Peyer's patch (tissue), 4 donors: ENCODE data around the gene RNASE8. TPM values are rescaled to one million over a fixed set of nuclear protein-coding genes. Genes with fewer than 3 reads are reported as not detected.

Experiments used
- DNase-seq, 3 donors: peaks; one replicate each; pipeline ENCODE4 v3.0.0-alpha.2; 2017 to 2019
- H3K27ac ChIP-seq, 4 donors: fragments of 200-600 bp; sonication (generic); one replicate each; pipeline ENCODE4 v1.5.1; 2016 to 2019
- H3K27me3 ChIP-seq, 2 donors: fragments of 200-600 bp; sonication (generic); one replicate each; pipeline ENCODE4 v1.5.1; 2019
- H3K36me3 ChIP-seq, 3 donors: fragments of 200-600 bp; sonication (generic); one replicate each; pipeline ENCODE4 v1.5.1; 2016 to 2019
- H3K4me1 ChIP-seq, 4 donors: fragments of 200-600 bp; sonication (generic); one replicate each; pipeline ENCODE4 v1.5.1; 2016 to 2019
- H3K4me3 ChIP-seq, 4 donors: fragments of 200-600 bp; sonication (generic); 1 replicate in 3 of 4; 2 replicates in 1 of 4; pipeline ENCODE4 v1.5.1; 2016 to 2019; ENCODE audit warnings: mild to moderate bottlenecking in 1 of 4
- H3K9me3 ChIP-seq, 4 donors: fragments of 200-600 bp; sonication (generic); one replicate each; pipeline ENCODE4 v1.5.1; 2016 to 2019; ENCODE audit warnings: mild to moderate bottlenecking in 1 of 4
- POLR2A ChIP-seq, 2 donors: fragments of 450-650 bp; IDR thresholded peaks; one replicate each; pipeline ENCODE4 v1.5.1; 2017; ENCODE audit warnings: antibody characterized with exemption in 2 of 2, mild to moderate bottlenecking in 2 of 2, moderate library complexity in 2 of 2
- total RNA-seq, 4 donors: library from RNA; depleted of rRNA; stranded (reverse); fragments of >200 nt; gene quantifications; one replicate each; pipeline ENCODE4 v1.1.0, GENCODE V29; 2016
- TF ChIP-seq, protein P1 (sequence below), 6 experiments: fragments of 450-650 bp in 4 of 6; fragments of 200-600 bp in 2 of 6; sonication (generic) in 1 of 6; IDR thresholded peaks; one replicate each; pipeline ENCODE4 v1.5.1; 2017 to 2019; ENCODE audit warnings: antibody characterized with exemption in 6 of 6, mild to moderate bottlenecking in 3 of 6, moderate library complexity in 1 of 6

The RNASE8 gene
- total RNA-seq, 4 donors from 2014 or later = not detected

DNA sequence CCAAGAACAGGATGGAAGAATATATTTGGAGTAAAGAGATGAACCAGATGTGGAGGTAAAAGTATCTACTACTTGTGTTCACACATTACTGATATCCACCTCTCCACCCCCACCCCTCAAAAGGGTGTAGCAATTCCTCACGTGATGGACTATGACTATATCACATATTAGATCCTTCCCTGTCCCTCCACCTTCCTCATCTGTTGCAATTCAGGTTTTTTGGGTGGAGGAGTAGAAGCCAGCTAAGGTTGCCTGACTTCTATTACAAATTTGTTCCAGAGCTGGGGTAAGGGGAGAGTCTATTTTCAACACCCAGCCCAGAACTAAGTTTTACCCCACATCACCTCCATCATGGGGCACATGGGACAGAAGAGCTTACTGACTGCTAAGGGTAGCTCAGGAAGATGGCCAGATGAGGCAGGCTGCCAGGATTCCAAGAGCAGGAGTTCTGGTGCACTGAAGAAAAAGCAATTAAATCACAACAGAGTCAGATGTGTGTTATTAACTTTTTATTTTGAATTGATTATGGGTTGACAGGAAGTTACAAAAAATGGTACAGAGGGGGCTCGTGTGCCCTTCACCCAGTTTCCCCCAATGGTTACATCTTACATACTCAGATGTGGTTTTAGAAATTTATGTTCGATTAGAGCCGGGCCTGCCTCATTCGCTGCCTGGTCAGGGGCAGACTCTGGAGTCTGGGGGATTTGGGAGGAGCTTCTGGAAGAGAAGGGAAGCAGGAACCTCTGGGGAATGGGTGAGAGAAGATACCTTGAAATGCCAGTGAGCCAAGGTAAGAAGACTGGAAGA is 25.1 kb upstream of the RNASE8 start:
- Histone ChIP-seq H3K27ac (no peak overlapping the region), H3K9me3 (no peaks in the 10 kb centered on the region), H3K36me3 (no peaks in the 10 kb centered on the region), H3K4me1 (no peaks in the 10 kb centered on the region), H3K27me3 (no peaks in the 10 kb centered on the region), H3K4me3 (no peak overlapping the region)
- DNase-seq = no peak
- TF ChIP-seq, protein P1, sequence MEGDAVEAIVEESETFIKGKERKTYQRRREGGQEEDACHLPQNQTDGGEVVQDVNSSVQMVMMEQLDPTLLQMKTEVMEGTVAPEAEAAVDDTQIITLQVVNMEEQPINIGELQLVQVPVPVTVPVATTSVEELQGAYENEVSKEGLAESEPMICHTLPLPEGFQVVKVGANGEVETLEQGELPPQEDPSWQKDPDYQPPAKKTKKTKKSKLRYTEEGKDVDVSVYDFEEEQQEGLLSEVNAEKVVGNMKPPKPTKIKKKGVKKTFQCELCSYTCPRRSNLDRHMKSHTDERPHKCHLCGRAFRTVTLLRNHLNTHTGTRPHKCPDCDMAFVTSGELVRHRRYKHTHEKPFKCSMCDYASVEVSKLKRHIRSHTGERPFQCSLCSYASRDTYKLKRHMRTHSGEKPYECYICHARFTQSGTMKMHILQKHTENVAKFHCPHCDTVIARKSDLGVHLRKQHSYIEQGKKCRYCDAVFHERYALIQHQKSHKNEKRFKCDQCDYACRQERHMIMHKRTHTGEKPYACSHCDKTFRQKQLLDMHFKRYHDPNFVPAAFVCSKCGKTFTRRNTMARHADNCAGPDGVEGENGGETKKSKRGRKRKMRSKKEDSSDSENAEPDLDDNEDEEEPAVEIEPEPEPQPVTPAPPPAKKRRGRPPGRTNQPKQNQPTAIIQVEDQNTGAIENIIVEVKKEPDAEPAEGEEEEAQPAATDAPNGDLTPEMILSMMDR (IDR thresholded peaks at IDR 0.05) = no peak
- TF ChIP-seq POLR2A (IDR thresholded peaks at IDR 0.05) = no peak

DNA sequence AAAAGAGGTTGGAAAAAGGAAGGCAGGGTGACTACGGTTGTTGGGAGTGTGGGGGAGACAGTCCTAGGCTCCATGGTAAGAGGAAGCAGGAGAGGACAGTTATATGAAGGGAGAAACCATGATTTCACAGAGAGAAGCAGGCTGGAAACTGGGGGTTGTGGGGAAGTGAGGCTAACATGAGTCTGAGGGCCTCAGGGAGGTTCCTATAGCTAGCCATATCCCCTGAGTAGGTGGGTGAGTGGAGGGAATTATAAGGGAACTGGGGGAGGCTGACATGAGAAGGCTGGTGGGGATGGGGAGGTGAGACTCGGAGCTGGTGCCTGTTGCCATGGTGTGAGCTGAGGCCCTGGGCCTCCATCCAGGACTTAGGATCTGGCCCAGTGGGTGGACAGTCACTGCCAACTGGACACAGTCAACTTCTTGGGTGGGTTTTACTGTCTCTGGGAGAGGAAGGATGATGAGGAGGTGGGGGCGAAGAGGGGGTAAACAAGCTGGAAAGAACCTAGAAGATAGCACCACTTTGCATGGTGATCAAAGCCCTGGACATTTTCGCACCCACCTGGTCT is 24.4 kb upstream of the RNASE8 start:
- Histone ChIP-seq H3K36me3 (no peaks in the 10 kb centered on the region), H3K4me1 (peaks cover 0 to 4% (median 0%) of the 10 kb centered on the region in 4 donors), H3K27ac (no peak overlapping the region), H3K4me3 (no peak overlapping the region), H3K27me3 (no peaks in the 10 kb centered on the region), H3K9me3 (no peaks in the 10 kb centered on the region)
- DNase-seq = no peak
- TF ChIP-seq POLR2A (IDR thresholded peaks at IDR 0.05) = no peak
- TF ChIP-seq, protein P1 (IDR thresholded peaks at IDR 0.05) = no peak

- H3K4me1 ChIP-seq = peaks cover 0 to 19% (median 0%) of the 10 kb centered on the region in 4 donors
- no peaks in the 10 kb centered on the region for H3K9me3 ChIP-seq
- no peaks in the 10 kb centered on the region for H3K36me3 ChIP-seq
- no peak within 1 kb of the TSS for H3K4me3 ChIP-seq
- no peaks in the 10 kb centered on the region for H3K27me3 ChIP-seq
- no peak for TF ChIP-seq POLR2A (IDR thresholded peaks at IDR 0.05)
- TF ChIP-seq, protein P1 (IDR thresholded peaks at IDR 0.05) = no peak
- no peak within 1 kb of the TSS for H3K27ac ChIP-seq
- DNase-seq = no peak
Measured at GRCh38 chr14:21034707-21035106, 22.9 kb upstream of the RNASE8 start, which contains the start of gene RNASE13. Gene RNASE13, minus strand, starts transcription at chr14:21034807. Its CDS starts 519 bp downstream, at chr14:21034288.

GRCh38 chr14:21036751-21037150 is 20.9 kb upstream of the RNASE8 start:
- peaks cover 0 to 22% (median 0%) of the 10 kb centered on the region in 4 donors for H3K4me1 ChIP-seq
- DNase-seq = no peak
- H3K27me3 ChIP-seq = no peaks in the 10 kb centered on the region
- H3K27ac ChIP-seq = no peak overlapping the region
- TF ChIP-seq, protein P1 (IDR thresholded peaks at IDR 0.05) = no peak
- TF ChIP-seq POLR2A (IDR thresholded peaks at IDR 0.05) = no peak
- no peak overlapping the region for H3K4me3 ChIP-seq
- no peaks in the 10 kb centered on the region for H3K9me3 ChIP-seq
- no peaks in the 10 kb centered on the region for H3K36me3 ChIP-seq

GRCh38 chr14:21037156-21037555 is 20.5 kb upstream of the RNASE8 start:
- Histone ChIP-seq H3K4me1 (peaks cover 0 to 22% (median 0%) of the 10 kb centered on the region in 4 donors), H3K4me3 (no peak overlapping the region), H3K36me3 (no peaks in the 10 kb centered on the region), H3K27ac (no peak overlapping the region), H3K9me3 (no peaks in the 10 kb centered on the region), H3K27me3 (no peaks in the 10 kb centered on the region)
- TF ChIP-seq, protein P1 (IDR thresholded peaks at IDR 0.05) = no peak
- TF ChIP-seq POLR2A (IDR thresholded peaks at IDR 0.05) = no peak
- no peak for DNase-seq
